Fibroblast of mammary gland (primary cell): ENCODE results near the gene PRSS1.
"Not testable (repeated sequence)": the region's sequence is repeated elsewhere in the genome, so short reads cannot be mapped to it uniquely, and the experiment has no call there.

Experiments used
- DNase-seq: peaks from one replicate; pipeline ENCODE4 v3.0.0-alpha.2; 2010; ENCODE audit warnings: low read depth
- H3K4me3 ChIP-seq: 2 replicates; pipeline ENCODE4 v1.5.1; 2011; ENCODE audit warnings: low read depth, mild to moderate bottlenecking, low read length, moderate library complexity; ENCODE audit not compliant: control insufficient read depth
- TF ChIP-seq, protein P1 (sequence below): conservative IDR thresholded peaks from 2 replicates; pipeline ENCODE4 v1.5.1; 2011; ENCODE audit warnings: low read depth, low read length, inconsistent platforms; ENCODE audit not compliant: control insufficient read depth, insufficient read depth

PRSS1 gene

GRCh38 chr7:142746264-142746663 is 3.0 kb upstream of the PRSS1 start:
- no peak for DNase-seq
- no peak overlapping the region for H3K4me3 ChIP-seq
- TF ChIP-seq, protein P1, sequence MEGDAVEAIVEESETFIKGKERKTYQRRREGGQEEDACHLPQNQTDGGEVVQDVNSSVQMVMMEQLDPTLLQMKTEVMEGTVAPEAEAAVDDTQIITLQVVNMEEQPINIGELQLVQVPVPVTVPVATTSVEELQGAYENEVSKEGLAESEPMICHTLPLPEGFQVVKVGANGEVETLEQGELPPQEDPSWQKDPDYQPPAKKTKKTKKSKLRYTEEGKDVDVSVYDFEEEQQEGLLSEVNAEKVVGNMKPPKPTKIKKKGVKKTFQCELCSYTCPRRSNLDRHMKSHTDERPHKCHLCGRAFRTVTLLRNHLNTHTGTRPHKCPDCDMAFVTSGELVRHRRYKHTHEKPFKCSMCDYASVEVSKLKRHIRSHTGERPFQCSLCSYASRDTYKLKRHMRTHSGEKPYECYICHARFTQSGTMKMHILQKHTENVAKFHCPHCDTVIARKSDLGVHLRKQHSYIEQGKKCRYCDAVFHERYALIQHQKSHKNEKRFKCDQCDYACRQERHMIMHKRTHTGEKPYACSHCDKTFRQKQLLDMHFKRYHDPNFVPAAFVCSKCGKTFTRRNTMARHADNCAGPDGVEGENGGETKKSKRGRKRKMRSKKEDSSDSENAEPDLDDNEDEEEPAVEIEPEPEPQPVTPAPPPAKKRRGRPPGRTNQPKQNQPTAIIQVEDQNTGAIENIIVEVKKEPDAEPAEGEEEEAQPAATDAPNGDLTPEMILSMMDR = no peak

DNA sequence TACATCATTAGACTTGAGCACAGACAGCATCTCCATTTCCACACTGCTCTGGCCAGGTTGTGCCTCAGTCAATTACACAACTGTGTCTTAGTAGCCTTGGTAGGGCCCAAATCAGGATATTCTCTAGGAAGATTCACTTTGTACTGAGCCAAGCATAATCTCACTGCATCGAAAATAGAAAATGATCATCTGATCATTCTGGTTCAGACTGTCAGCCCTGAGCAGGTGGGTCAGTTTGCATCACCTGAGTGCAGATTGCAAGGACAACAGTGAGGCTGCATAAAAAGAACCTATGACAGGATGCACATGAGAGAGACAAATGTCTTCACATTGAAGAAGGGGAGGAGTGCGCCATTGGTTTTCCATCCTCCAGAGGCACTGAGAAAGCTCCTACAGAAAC is 862 bp upstream of the PRSS1 start:
- not testable (repeated sequence) for DNase-seq

DNA sequence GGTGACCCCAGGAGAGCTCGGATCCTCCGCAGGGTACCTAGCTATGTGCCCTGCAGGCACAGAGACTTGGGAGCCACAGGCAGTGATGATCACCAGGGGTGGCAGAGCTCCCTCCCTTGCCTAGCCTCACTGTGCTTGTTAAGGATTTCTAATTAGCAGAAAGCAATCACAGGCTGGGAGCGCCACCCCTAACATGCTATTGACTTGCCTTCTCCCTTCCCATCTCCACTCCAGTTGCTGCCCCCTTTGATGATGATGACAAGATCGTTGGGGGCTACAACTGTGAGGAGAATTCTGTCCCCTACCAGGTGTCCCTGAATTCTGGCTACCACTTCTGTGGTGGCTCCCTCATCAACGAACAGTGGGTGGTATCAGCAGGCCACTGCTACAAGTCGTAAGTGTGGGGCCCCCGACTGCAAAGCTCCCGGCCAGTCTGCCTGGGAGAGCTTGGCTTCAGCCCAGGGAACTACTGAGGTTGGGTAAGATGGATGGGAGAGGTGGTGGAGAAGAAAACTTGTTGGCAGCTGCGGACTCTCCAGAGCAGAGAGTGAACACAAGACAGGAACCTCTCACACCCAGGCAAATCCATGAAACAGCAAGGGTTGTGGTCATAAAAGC is 1.2 kb downstream of the PRSS1 start:
- TF ChIP-seq, protein P1 = no peak
- DNase-seq = no peak
- no peak overlapping the region for H3K4me3 ChIP-seq

More for the DNA sequence above, 862 bp upstream of the PRSS1 start:
- H3K4me3 ChIP-seq = not testable (repeated sequence)

- H3K4me3 ChIP-seq = not testable (repeated sequence)
Measured at GRCh38 chr7:142751526-142752175, 2.4 kb downstream of the PRSS1 start.

DNA sequence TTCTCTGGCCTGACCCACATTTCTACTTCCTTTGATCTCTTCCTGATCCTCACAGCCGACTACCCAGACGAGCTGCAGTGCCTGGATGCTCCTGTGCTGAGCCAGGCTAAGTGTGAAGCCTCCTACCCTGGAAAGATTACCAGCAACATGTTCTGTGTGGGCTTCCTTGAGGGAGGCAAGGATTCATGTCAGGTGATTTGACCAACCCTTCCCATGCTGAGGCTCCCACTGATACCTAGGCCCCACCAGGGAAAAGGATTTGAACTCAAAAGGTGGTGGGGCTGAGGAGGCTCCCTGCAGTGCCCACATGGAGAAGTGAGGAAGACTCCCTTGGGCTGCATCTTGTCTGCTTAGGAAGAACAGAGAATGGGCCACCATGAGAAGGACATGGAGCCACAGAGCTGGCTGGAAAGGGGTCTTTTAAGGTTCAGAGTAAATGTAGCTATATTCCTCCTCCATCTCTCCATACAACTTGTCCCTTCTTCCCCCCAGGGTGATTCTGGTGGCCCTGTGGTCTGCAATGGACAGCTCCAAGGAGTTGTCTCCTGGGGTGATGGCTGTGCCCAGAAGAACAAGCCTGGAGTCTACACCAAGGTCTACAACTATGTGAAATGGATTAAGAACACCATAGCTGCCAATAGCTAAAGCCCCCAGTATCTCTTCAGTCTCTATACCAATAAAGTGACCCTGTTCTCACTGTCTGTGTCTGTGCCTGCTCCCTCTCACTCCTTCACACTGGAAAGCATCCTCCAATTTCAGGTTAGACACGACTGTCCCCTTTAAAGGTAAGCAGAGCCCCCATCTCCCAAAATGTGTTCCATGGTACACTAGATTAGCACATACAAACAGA is 3.3 kb downstream of the PRSS1 start:
- H3K4me3 ChIP-seq = no peak overlapping the region
- no peak for DNase-seq
- TF ChIP-seq, protein P1 = no peak

More at GRCh38 chr7:142751526-142752175, 2.4 kb downstream of the PRSS1 start:
- not testable (repeated sequence) for DNase-seq

DNA sequence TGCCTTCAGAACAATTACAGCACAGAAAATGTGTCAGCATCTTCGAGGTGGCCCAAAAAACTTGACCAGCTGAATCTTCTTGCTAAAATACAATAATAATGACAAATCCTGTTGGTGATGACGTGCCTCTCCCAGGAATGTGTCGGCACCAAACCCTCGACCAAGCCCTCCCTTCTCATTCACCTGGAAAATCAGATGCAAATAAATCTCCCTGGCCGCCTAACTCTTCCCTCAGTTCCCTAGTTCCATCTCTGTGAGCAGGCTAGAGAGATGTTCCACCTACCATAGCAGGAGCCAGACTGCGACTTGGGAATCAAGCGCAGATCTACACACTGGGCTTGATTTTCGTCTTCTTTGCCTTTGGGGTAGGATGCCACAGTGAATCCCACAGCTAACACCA is 4.1 kb downstream of the PRSS1 start:
- DNase-seq = no peak
- TF ChIP-seq, protein P1 = no peak
- no peak overlapping the region for H3K4me3 ChIP-seq

DNA sequence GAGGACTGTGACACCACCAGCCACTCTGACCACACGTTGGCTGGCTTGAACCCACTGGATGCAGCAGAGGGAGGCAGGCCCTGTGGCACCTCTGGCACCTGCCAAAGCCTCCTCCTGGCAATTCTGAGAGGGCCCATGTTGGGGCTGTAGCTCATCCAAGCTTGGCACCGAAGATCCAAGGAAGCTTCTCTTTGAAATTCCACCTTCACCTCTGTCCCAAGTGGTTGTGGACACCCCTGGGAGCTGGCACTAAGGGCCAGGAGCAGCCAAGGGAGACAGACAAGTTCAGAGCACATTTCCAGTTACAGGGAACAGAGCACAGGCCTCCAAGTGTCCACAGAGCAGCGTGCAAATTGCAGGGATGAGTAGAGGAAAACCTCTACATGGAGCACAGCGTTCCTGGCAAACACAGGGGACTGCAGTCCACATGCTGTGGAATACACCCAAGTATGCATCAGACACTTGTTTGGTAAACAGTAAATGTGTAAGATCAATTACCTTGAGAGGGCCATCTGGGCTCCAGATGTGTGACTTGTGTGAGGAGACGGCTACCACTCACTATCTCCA is 4.7 kb downstream of the PRSS1 start:
- H3K4me3 ChIP-seq = not testable (repeated sequence)

More for the DNA sequence above, 4.7 kb downstream of the PRSS1 start:
- peak; percentile 56 for DNase-seq
